Peyer's patch (tissue), 4 donors: ENCODE measurements around the gene SIDT2. TPM values are rescaled to one million over a fixed set of nuclear protein-coding genes. Genes with fewer than 3 reads are reported as not detected.
"Not testable (repeated sequence)": the region's sequence is repeated elsewhere in the genome, so short reads cannot be mapped to it uniquely, and the experiment has no call there.

ENCODE experiments used
- DNase-seq, 3 donors: peaks; one replicate each; pipeline ENCODE4 v3.0.0-alpha.2; 2017 to 2019
- H3K27ac ChIP-seq, 4 donors: fragments of 200-600 bp; sonication (generic); one replicate each; pipeline ENCODE4 v1.5.1; 2016 to 2019
- H3K27me3 ChIP-seq, 2 donors: fragments of 200-600 bp; sonication (generic); one replicate each; pipeline ENCODE4 v1.5.1; 2019
- H3K36me3 ChIP-seq, 3 donors: fragments of 200-600 bp; sonication (generic); one replicate each; pipeline ENCODE4 v1.5.1; 2016 to 2019
- H3K4me1 ChIP-seq, 4 donors: fragments of 200-600 bp; sonication (generic); one replicate each; pipeline ENCODE4 v1.5.1; 2016 to 2019
- H3K4me3 ChIP-seq, 4 donors: fragments of 200-600 bp; sonication (generic); 1 replicate in 3 of 4; 2 replicates in 1 of 4; pipeline ENCODE4 v1.5.1; 2016 to 2019; ENCODE audit warnings: mild to moderate bottlenecking in 1 of 4
- H3K9me3 ChIP-seq, 4 donors: fragments of 200-600 bp; sonication (generic); one replicate each; pipeline ENCODE4 v1.5.1; 2016 to 2019; ENCODE audit warnings: mild to moderate bottlenecking in 1 of 4
- CTCF ChIP-seq, 6 experiments: fragments of 450-650 bp in 4 of 6; fragments of 200-600 bp in 2 of 6; sonication (generic) in 1 of 6; IDR thresholded peaks; one replicate each; pipeline ENCODE4 v1.5.1; 2017 to 2019; ENCODE audit warnings: antibody characterized with exemption in 6 of 6, mild to moderate bottlenecking in 3 of 6, moderate library complexity in 1 of 6
- POLR2A ChIP-seq, 2 donors: fragments of 450-650 bp; IDR thresholded peaks; one replicate each; pipeline ENCODE4 v1.5.1; 2017; ENCODE audit warnings: antibody characterized with exemption in 2 of 2, mild to moderate bottlenecking in 2 of 2, moderate library complexity in 2 of 2
- total RNA-seq, 4 donors: library from RNA; depleted of rRNA; stranded (reverse); fragments of >200 nt; gene quantifications; one replicate each; pipeline ENCODE4 v1.1.0, GENCODE V29; 2016

Gene SIDT2
- total RNA-seq, 4 donors from 2014 or later: 69.3 to 201 (median 162) TPM

GRCh38 chr11:117205211-117205818 lies 26.8 kb downstream of the SIDT2 start:
- TF ChIP-seq CTCF (IDR thresholded peaks at IDR 0.05): no peak
- no peak for TF ChIP-seq POLR2A (IDR thresholded peaks at IDR 0.05)
- peak overlapping the region in 2 of 4 donors; percentile 4 to 89 for H3K27ac ChIP-seq
- DNase-seq: no peak
- H3K27me3 ChIP-seq: no peaks in the 10 kb centered on the region
- no peak overlapping the region for H3K4me3 ChIP-seq
- no peaks in the 10 kb centered on the region for H3K9me3 ChIP-seq
- H3K36me3 ChIP-seq: peaks cover 0 to 37% (median 0%) of the 10 kb centered on the region in 3 donors
- no peaks in the 10 kb centered on the region for H3K4me1 ChIP-seq

GRCh38 chr11:117206111-117206510 lies 27.6 kb downstream of the SIDT2 start:
- H3K27me3 ChIP-seq, H3K9me3 ChIP-seq, DNase-seq, H3K4me1 ChIP-seq, H3K4me3 ChIP-seq: not testable (repeated sequence)
- Histone ChIP-seq H3K27ac (peak overlapping the region in 1 of 4 donors; percentile 61), H3K36me3 (peaks cover 0 to 44% (median 0%) of the 10 kb centered on the region in 3 donors)

GRCh38 chr11:117206859-117207258 lies 28.3 kb downstream of the SIDT2 start:
- peaks cover 0 to 46% (median 0%) of the 10 kb centered on the region in 3 donors for H3K36me3 ChIP-seq
- not testable (repeated sequence) for DNase-seq, H3K9me3 ChIP-seq, H3K4me1 ChIP-seq, H3K27ac ChIP-seq, H3K27me3 ChIP-seq, H3K4me3 ChIP-seq

GRCh38 chr11:117207481-117207880 lies 28.9 kb downstream of the SIDT2 start:
- H3K4me3 ChIP-seq, H3K9me3 ChIP-seq, H3K4me1 ChIP-seq, H3K27me3 ChIP-seq, DNase-seq, H3K27ac ChIP-seq: not testable (repeated sequence)
- peaks cover 0 to 48% (median 0%) of the 10 kb centered on the region in 3 donors for H3K36me3 ChIP-seq

- H3K27me3 ChIP-seq, H3K27ac ChIP-seq, DNase-seq, H3K4me1 ChIP-seq, H3K9me3 ChIP-seq, H3K4me3 ChIP-seq: not testable (repeated sequence)
- H3K36me3 ChIP-seq: peaks cover 0 to 52% (median 0%) of the 10 kb centered on the region in 3 donors
Measured at GRCh38 chr11:117208710-117209109, 30.2 kb downstream of the SIDT2 start.

- not testable (repeated sequence) for H3K4me1 ChIP-seq, H3K4me3 ChIP-seq, H3K27ac ChIP-seq, H3K9me3 ChIP-seq, H3K27me3 ChIP-seq, DNase-seq
- peaks cover 0 to 51% (median 0%) of the 10 kb centered on the region in 3 donors for H3K36me3 ChIP-seq
Measured at GRCh38 chr11:117209351-117210125, 31.0 kb downstream of the SIDT2 start.

GRCh38 chr11:117210620-117211019 lies 32.1 kb downstream of the SIDT2 start:
- Histone ChIP-seq H3K9me3 (no peaks in the 10 kb centered on the region), H3K36me3 (peaks cover 0 to 51% (median 0%) of the 10 kb centered on the region in 3 donors), H3K4me1 (no peaks in the 10 kb centered on the region), H3K27ac (no peak overlapping the region), H3K4me3 (no peak overlapping the region), H3K27me3 (no peaks in the 10 kb centered on the region)
- TF ChIP-seq POLR2A (IDR thresholded peaks at IDR 0.05): no peak
- TF ChIP-seq CTCF (IDR thresholded peaks at IDR 0.05): no peak
- no peak for DNase-seq

- Histone ChIP-seq H3K27me3 (no peaks in the 10 kb centered on the region), H3K9me3 (no peaks in the 10 kb centered on the region), H3K4me3 (no peak overlapping the region), H3K36me3 (peaks cover 0 to 72% (median 0%) of the 10 kb centered on the region in 3 donors), H3K4me1 (no peaks in the 10 kb centered on the region), H3K27ac (no peak overlapping the region)
- TF ChIP-seq CTCF (IDR thresholded peaks at IDR 0.05) (no peak), POLR2A (IDR thresholded peaks at IDR 0.05) (no peak)
- DNase-seq: no peak
Measured at GRCh38 chr11:117212697-117213355, 34.3 kb downstream of the SIDT2 start.
